Measurements from ENCODE around the gene MORN1.

Gene MORN1

DNA sequence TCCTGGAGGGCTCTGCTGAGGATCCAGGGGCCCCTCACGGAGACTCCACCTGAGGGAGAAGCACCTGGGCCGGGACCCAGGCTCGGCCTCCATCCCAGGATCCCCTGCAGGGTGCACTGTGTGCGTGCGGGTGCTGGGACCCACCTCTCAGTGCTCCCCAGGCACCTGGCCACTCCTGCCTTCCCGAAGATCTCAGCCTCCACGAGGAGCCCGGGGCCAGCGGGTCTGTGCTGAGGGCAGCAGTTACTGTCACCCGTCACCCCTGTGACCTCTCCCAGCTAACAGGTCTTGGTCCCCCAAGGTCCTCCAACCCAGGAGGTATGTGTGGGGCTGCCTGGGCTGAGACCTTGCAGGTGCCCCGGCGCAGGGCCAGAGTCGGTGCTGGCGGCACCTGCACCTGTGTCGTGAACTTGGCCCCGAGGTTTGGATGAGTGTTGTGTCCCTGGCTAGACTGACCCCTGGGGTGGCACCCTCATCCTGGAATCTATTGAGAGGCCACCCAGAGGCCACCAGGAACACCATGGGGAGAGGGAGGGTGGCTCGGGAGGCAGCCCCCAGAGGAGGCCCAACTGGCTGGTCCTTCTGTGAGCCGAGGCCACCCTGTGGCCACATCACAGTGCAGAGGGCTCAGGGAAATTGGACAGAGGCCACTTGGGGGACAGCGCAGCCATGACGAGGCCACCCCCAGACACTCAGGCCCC, 17.7 kb downstream of the MORN1 start:
- DNase-seq (ENCODE audit: low read depth), result no peak

DNA sequence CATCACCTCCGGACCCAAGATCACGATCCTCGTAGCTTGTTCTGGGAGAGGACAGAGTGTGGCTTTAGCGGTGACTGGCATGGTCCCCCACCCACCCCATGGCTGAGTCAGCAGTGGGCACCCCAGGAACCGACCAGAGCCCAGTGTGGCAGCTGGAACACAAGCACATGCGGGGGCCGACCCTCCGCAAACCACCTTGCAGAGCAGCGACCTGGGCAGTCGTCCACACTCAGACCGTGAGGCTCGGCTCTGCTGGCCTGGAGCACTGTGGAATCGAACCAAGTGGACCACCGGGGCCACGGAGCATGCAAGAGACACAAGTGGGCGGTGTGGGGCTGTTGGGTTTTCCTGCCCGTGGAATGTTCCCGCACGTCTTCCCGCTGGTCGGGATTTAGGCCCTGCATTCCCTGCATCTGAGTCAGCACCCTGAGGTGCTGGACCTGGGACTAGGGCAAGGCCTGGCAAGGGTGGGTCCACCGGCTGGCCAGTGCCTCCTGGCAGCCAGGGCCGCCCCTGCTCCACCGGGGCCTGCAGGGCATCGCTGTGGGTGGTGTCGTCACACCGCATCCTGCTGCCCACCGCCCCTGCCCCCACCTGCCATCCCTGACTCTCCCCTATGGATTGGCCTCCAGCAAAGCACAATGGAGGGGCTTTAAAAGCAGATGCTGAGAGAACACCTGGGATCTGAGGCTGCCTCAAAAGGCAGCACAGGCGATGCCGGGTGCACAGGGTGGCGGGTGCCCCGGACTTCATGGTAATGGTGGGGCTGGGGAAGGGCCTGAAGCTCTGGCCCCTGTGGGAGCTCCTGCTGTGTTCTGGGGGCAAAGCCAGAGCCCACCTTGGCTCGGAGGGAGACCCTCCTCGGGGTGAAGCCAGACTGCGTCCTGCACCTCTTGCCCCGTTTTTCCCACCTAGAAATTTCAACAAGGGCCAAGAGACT, 18.5 kb downstream of the MORN1 start:
- DNase-seq (ENCODE audit: low read depth), result no peak

DNA sequence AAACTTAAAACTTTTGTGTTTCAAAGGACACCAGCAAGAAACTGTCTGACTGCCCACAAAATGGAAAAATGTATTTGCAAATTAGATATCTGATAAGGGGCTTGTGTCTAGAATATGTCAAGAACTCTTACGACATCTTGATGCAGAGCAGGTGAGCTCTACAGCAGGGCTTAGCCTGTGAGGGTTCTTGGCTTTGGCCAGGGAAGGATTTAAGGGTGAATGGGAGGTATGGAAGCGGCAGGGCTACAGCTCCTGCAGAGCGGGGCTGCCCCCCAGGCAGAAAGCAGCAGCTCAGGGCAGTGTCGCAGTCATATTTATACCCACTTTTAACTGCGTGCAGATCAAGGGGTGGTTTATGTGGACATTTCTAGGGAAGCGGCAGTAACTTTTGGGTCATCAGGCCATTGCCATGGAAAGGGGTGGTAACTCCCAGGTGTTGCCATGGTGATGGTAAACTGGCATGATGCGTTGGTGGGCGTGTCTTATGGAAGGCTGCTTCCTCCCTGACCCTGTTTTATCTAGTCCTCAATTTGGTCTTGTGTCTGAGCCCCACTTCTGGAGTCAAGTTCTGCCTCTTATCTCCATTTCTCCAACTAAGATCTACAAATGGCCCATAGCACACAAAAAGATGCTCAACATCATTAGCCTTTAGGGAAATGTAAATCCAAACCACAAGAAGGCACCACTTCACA, 23.2 kb downstream of the MORN1 start:
- DNase-seq (ENCODE audit: low read depth), result no peak

DNA sequence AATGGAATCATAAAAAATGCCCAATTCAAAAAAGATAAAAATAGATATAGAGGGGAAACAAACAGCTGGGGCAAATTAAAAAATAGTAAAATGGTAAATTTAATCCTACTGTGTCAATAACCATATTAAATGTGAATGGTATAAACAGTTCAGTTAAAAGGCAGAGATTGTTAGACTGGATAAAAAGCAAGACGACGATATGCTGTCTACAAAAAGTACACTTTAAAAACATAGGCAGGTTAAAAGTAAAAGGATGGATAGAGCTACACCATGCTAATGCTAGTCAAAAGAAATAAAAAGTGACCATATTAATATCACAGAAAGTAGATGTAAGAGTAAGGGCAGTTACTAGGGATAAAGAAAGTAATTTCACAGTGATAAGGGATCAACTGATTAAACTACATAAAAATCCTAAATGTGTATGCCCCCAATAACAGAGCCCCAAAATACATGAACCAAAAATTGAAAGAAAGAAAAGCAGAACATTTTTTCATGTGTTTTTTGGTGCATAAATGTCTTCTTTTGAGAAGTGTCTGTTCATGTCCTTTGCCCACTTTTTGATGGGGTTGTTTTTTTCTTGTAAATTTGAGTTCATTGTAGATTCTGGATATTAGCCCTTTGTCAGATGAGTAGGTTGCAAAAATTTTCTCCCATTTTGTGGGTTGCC, 27.4 kb downstream of the MORN1 start:
- DNase-seq (ENCODE audit: low read depth), result no peak

DNA sequence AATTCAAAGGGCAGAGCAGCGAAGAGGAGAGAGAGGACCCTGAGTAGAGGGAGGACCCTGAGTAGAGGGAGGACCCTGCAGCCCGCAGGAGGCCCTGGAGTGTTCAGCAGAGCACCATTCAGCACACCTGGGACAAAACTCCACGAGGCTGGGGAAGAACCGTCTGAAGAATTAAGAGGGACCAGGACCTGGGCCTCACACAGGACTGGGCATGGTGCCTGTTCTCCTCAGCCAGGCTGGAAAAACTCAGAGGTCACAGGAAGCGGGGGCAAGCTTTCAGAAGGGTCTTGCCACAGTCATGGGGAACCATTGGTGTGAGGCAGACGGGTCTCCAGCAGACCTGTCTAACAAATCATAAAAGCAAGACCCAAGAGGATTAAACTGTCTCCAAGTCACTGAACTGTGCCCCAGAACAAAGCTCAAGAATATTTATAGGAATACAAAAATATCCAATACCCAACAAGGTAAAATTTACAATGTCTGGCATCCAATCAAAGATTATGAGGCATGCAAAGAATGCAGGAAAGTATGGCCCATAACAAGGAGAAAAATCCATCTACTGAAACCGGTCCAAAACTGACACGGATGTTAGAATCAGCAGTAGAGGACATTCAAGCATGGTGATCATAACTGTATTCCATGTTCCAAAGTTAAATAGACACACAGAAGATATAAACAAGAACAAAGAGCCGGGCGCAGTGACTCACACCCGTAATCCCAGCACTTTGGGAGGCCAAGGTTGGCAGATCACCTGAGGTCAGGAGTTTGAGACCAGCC, 30.6 kb downstream of the MORN1 start:
- DNase-seq (ENCODE audit: low read depth), result no peak

DNA sequence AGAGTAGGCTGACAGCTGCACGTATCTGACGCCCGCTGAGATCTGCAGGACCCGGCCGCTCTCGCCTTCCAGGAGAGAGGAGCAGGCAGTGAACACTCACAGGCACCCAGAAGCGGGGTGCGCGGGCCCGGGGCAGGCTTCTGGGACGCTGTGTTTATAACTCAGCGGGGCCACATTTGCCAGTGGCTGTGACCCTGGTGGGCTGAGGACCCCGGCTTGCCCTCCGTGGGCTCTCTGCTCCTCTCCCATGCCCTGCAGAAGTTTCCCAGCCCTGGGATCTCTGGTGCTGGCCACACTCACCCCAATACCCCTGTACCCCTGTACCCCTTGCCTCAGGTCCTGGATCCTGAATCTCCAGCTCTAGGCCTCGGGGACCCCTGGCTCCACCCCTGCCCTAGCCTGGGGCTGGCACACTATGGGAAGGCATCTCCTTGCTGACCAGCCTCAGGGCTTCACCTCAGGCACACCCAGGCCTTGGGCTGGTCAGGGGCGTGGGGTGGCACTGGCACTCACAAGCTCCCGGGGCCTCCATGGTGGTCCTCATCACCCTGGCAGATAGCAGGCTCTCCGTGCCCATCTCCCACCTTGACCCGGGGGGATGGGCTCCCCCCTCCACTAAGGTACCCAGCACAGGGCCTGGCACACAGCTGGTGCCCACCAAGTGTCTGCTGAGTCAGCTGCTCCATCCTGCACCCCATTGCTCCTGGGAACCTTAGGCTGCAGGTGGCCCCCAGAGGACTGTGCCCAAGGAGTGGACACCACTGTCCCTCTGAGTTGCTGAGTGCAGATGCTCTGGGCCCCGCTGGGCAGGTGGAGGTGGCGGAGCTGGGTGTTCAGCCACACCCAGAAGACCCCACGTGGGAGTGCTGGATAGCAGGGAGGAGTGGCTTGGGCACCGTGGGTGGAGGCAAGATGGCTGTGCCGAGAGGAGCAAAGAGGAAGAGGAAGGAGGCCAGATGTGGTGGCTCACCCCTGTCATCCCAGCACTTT, 32.4 kb downstream of the MORN1 start:
- no peak for DNase-seq (ENCODE audit: low read depth)

DNA sequence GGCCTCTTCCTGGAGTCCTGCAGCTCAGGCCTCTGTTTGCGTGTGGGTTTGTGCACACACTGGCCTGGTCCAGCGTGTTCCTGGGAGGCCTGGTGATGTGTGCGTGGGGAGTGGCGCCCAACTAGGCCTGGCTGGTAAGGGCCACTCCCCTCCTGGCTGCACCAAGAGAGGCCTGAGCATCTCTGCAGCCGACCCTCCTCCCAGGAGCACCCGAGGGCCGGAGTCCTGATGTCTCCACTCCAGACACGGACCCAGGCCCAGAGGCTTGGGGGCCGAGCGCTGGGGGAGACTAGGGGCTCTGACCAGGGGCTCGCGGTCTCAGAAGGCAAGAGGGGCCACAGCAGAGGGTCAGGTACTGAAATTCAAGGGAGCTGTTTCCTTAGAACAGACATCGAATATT, 33.3 kb downstream of the MORN1 start:
- DNase-seq (ENCODE audit: low read depth), result no peak

DNA sequence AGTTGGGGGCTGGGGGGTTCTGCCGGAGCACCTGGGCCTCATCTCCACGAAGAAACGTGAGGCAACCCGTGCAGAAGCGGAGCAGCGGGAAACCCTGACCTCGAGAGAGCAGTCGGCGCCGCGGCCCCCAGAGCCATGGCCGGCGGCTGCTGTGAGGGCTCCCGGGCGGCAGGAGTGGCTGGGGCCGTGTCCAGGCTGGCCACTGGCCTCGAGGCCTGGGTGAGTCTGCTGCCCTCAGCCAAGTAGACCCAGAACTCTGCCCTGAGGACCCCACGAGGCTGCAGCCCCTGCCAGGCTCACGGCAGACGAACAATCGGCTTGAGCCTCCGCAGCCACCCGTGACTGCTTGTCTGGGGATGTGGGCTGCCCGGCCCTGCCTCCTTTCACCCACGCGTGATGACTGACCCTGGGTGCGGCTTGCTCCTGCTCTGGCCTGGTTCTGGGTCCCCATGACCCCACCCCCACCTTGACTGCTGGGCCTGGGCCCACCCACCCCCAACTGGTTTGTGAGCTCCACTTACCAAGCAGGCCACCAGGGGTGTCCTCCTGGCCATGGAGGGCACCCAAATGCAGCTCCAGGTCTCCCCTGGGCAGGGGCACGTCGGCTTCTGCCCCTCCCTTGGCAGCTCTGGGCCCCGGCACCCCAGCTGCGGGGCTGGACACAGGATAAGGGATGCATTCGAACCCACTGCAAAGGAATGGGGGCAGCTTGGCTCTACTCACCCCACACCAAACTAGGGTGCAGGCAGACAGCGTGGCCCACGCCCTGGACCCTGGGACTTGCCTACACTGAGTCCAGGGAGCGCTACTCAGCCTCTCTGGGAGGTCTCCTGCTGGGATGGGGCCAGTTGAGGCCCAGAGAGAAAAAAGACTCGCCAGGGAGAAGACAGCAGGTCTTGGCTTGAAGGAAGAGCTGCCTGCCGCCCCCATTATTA, 34.2 kb downstream of the MORN1 start:
- no peak for DNase-seq (ENCODE audit: low read depth)

DNA sequence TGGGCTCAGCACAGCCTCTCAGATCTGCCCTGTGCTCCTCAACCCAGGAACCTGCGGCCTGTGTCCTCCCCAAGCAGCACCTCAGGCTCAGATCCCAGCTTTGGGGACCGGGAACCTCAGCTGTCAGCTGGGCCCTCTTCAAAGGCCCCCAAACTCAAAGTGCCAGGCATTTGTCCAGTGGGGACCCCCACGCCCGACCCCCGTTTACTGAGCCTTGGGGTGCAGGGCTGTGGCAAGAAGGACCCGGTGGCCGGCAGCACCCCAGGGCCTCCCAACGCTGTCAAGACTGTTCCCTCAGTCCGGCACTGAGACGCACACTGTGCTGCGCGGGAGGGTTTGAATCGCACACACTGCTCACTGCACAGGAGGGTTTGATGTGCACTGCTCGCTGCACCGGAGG, 35.0 kb downstream of the MORN1 start:
- DNase-seq (ENCODE audit: low read depth), result no peak

DNA sequence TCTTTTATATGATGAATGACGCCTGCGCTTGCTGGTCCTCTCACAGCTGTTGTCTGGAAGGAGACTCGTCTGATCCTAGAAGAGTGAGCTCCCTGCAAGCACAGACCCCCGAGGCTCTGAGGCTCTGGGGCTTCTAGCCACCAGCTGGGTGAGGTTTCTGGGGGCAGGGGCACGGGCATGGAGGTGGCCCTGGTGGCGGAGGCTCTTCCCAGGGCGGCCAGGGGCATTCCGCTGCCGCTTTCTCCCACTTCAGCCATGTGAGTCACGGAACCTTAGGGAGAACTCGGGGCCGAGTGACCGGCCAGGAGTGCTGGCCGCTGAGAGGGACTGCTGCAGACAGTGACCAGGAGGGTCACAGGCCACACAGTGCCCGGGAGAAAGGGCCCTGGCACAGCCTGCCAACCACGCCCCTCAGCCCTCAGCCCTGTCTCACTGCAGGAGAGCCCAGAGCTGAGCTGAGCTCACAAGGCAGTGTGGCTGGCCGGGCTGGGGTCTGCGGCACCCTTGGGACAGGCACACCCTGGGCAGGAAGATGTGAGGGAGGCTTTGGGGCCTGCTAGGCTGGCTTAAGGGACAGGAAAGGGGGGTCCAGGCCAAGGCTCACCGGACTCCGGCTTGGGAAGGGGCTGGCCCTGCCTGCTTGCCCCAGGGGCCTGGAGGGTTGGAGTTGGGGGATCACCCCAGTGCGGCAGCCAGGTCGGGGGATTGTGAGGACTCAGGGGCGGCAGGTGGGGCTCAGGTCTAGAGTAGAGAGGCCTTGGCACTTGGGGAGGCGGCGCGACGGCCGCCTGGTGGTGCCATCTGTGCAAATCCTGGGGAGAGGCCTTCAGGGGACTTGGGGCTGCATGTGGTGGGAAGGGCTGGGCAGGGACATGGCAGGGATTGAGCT, 35.7 kb downstream of the MORN1 start:
- no peak for DNase-seq (ENCODE audit: low read depth)

DNA sequence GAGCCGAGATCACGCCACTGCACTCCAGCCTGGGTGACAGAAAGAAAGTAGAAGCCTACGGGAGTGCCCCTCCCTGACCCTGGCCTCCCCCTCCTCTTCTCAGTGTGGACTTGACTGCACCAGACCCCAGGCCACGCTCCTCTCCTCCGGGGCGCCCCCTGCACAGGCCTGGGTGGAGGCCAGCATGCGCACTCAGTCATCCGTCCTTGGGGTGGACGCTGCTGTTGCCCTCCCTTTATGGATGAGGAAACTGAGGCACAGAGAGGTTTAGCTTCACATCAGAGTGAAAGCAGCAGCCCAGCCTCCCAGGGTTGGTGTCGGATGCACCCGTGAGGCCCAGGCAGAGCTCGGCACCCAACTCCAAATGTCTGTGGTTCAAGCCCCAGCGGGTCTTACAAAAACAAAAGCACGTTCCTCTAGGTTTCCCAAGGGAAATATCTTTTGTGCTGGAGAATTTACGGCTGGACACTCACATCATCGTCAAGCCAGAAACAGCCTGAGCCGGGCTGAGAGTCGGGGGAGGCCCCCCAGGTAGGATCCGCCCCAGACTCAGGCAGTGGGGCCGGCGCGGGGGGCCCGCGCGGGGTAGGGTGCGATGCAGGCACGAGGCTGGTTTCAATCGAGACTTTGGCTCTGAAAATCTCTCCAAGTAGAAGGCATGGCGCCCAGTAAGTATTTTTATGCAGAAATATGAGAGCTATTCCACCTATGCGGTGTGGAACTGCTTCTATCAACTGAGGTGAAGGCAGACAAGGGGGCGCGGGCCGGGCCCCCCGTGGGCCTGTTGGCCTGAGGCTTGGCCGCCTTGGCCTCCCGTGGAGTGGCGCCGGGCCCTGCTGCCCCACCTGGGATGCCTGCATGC, 36.6 kb downstream of the MORN1 start:
- no peak for DNase-seq (ENCODE audit: low read depth)

DNA sequence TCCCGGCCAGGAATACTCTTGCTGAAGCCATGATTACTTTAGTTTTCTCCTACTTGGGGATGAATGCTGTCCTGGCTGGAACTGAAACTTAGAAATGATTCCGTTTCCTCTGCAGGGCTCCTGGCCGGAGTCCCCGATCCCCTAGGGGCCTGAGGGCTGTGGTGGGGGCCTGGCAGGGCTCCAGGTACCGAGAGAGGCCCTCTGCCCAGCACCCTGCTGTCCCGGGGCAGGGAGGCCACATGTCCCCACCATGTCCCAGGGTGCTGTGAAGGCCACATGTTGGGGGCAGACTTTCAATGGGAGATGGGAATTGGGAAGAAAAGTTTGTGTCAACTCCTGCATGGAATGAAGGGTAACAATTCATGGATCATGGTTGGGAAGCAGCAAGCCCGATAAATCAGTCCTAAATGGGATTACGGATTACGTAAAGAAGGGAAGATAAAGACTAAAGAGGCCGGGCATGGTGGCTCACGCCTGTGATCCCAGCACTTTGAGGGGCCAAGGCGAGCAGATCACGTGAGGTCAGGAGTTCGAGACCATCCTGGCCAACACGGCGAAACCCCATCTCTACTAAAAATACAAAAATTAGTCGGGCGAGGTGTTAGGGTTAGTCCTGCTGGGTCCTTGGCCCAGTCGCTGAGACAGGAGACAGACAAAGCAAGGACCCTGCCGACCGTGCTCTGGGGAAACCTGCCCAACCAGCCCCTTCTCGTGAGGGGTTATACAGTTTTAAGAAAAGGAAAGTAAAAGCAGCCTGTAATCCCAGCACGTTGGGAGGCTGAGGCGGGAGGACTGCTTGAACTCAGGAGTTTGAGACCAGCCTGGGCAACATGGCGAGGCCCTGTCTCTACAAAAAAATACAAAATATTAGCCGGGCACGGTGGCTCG, 37.6 kb downstream of the MORN1 start:
- no peak for DNase-seq (ENCODE audit: low read depth)

DNA sequence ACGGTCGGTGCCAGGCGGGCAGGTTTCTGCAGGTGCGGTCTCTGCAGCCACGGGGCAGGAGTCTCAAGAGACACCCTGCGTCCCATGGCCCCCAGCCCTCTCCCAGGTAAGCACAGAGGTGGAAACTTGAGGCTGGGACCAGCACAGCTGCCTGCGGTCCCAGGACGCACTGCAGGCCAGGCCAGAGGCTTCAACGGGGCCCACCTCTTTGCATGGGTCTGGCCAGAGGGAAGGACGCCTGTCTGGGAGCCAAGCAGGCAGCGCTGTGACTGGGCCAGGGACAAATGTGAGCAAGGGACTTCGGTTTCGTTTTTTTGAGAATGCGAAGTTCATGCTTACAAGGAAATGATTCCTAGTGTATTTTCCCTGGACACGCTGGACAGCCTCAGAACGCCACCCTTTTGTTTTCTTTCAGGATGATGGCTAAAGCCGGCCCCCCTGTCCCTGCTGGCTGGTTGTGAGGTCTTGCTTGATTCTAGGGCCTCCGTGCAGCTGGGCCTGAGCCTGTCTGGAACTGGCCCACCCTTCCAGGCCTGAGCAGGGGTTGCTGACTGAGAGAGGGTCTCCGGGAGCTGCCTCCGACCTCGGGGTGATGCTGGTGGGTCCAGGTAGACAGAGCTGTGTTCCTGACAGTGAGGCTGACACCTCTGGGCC, 38.3 kb downstream of the MORN1 start:
- no peak for DNase-seq (ENCODE audit: low read depth)

DNA sequence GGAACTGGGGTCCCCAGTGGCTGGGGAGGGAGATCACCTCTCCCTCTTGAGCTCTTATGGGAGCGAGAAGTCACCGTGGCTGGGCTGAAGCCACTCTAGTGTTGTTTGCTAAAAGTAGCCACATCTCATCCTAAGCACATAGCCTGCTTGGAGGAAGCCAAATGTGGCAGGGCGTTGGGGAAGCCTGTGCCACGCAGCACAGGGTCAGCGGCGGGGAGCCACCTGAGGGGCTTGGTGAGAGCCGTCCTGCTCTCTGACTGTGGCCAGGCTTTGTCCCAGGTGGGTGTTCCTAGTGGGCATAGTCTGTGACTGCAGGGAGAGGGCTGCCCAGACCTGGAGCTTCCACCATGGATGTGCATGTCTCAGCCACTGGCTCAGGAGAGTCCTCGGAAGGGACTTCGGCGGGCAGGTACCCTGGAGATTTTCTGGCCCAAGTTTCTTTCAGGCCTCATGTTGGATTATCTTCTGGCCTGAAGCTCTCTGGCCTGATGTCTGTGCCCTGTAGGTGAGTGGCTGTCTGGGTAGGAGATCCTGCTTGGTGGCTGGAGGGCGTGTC, 38.9 kb downstream of the MORN1 start:
- no peak for DNase-seq (ENCODE audit: low read depth)

DNA sequence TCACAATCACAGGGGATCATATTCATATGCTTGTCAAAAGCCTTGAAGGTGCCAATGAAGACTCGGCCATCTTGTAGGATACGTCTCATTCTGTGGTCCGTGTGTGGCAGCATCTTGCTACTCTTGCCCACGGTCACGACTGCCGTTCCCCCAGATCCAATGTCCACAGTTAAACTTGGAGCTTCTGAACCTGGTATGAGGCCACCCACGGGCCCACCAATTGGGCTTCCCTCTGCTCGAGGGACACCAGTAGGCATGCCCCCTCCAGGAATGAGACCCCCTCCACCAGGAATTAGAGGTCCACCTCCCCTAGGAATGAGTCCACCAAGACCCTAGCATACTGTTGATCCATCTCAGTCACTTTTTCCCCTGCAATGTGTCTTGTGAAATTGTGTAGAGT, 39.6 kb downstream of the MORN1 start:
- DNase-seq (ENCODE audit: low read depth), result no peak
